ENCODE results near the gene SHROOM3.
A peak's percentile ranks its signal among the peaks of the same experiment; 100 is the strongest.

SHROOM3 gene

GRCh38 chr4:76679691-76680090, 244.7 kb downstream of the SHROOM3 start:
- no peaks in the 10 kb centered on the region for H3K27me3 ChIP-seq (ENCODE audit: control insufficient read depth in 2 of 2, insufficient read depth in 2 of 2, low read length in 2 of 2)
- H3K36me3 ChIP-seq (ENCODE audit: control insufficient read depth in 2 of 2, insufficient read depth in 2 of 2, low read length in 2 of 2) = no peaks in the 10 kb centered on the region
- peaks cover 11 to 51% of the 10 kb centered on the region in 2 donors for H3K4me1 ChIP-seq (ENCODE audit: control insufficient read depth in 2 of 2, insufficient read depth in 2 of 2, low read length in 2 of 2)
- H3K9me3 ChIP-seq (ENCODE audit: control insufficient read depth in 2 of 2, low read length in 2 of 2) = no peaks in the 10 kb centered on the region
- H3K27ac ChIP-seq (ENCODE audit: low read depth in 2 of 2, low read length in 2 of 2) = no peak overlapping the region
- no peak overlapping the region for H3K9ac ChIP-seq (ENCODE audit: low read depth in 1 of 2, low read length in 2 of 2)
- no peak overlapping the region for H3K4me3 ChIP-seq (ENCODE audit: low read length in 2 of 2)

DNA sequence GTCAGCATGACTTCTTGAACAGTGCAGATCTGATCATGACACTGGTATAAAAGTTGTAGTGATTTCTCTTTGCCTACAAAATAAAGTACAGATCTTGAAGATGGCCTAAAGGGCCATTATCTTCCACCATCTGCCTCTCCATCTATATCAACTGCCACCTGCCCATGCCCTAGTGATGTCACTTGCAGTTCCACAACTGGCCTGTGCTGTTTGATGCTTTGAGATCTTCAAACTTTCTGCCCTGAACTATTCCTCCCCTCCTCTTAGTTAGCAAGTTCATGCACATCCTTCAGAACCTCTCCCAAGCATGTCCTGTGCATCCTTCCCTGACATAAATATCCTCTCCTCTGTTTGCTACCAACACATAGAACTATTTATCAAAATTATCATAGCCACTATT, 245.9 kb downstream of the SHROOM3 start:
- H3K9ac ChIP-seq (ENCODE audit: low read depth in 1 of 2, low read length in 2 of 2) = no peak overlapping the region
- no peak overlapping the region for H3K4me3 ChIP-seq (ENCODE audit: low read length in 2 of 2)
- no peaks in the 10 kb centered on the region for H3K9me3 ChIP-seq (ENCODE audit: control insufficient read depth in 2 of 2, low read length in 2 of 2)
- H3K4me1 ChIP-seq (ENCODE audit: control insufficient read depth in 2 of 2, insufficient read depth in 2 of 2, low read length in 2 of 2) = peaks cover 2 to 39% of the 10 kb centered on the region in 2 donors
- H3K27me3 ChIP-seq (ENCODE audit: control insufficient read depth in 2 of 2, insufficient read depth in 2 of 2, low read length in 2 of 2) = no peaks in the 10 kb centered on the region
- no peaks in the 10 kb centered on the region for H3K36me3 ChIP-seq (ENCODE audit: control insufficient read depth in 2 of 2, insufficient read depth in 2 of 2, low read length in 2 of 2)
- H3K27ac ChIP-seq (ENCODE audit: low read depth in 2 of 2, low read length in 2 of 2) = no peak overlapping the region

DNA sequence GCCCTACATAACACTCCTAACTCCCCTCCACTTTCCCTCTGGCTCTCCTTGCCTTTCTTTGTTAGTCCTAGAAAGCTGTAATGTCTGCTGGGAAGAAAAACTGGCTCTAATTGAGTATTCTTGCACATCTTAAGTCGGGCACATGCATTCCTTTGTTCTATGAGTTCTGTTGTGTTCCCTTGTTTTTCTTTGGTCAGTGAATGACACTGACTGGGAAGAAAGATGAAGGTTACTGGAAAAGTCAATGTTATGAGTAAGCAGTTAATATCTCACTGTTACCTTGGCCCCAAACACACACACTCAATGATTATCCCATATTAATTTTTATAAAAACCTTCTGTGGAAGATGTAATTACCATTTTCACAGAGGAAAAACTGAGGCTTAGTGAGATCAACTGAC, 247.0 kb downstream of the SHROOM3 start:
- Histone ChIP-seq H3K4me1 (ENCODE audit: control insufficient read depth in 2 of 2, insufficient read depth in 2 of 2, low read length in 2 of 2) (peaks cover 2 to 31% of the 10 kb centered on the region in 2 donors), H3K9ac (ENCODE audit: low read depth in 1 of 2, low read length in 2 of 2) (no peak overlapping the region), H3K9me3 (ENCODE audit: control insufficient read depth in 2 of 2, low read length in 2 of 2) (no peaks in the 10 kb centered on the region), H3K27ac (ENCODE audit: low read depth in 2 of 2, low read length in 2 of 2) (peak overlapping the region; percentile 76 to 78), H3K4me3 (ENCODE audit: low read length in 2 of 2) (no peak overlapping the region), H3K27me3 (ENCODE audit: control insufficient read depth in 2 of 2, insufficient read depth in 2 of 2, low read length in 2 of 2) (peaks cover 0 to 2% of the 10 kb centered on the region in 2 donors), H3K36me3 (ENCODE audit: control insufficient read depth in 2 of 2, insufficient read depth in 2 of 2, low read length in 2 of 2) (no peaks in the 10 kb centered on the region)

DNA sequence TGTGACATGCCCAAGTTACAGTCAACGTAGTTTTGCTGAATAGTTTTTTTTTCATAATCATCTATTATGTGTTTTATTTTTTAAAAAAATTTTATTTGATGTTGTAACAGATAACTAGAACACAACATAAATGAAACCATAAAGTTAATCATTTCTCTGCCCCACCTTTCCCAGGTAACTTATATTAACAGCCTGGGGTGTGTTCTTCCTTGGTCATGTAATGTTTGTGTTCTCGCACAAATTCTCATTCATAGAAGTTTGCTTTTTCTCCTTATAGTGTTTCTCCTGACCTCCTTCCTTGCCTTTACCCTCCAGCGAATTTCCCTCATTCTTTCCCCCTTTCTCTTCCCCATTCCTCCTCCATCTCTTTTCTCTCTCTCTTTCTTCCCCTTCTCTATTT, 248.1 kb downstream of the SHROOM3 start:
- Histone ChIP-seq H3K9ac (ENCODE audit: low read depth in 1 of 2, low read length in 2 of 2) (peak overlapping the region; percentile 36 to 67), H3K27me3 (ENCODE audit: control insufficient read depth in 2 of 2, insufficient read depth in 2 of 2, low read length in 2 of 2) (peaks cover 0 to 2% of the 10 kb centered on the region in 2 donors), H3K9me3 (ENCODE audit: control insufficient read depth in 2 of 2, low read length in 2 of 2) (no peaks in the 10 kb centered on the region), H3K4me1 (ENCODE audit: control insufficient read depth in 2 of 2, insufficient read depth in 2 of 2, low read length in 2 of 2) (peaks cover 8 to 33% of the 10 kb centered on the region in 2 donors), H3K36me3 (ENCODE audit: control insufficient read depth in 2 of 2, insufficient read depth in 2 of 2, low read length in 2 of 2) (no peaks in the 10 kb centered on the region), H3K27ac (ENCODE audit: low read depth in 2 of 2, low read length in 2 of 2) (peak overlapping the region; percentile 80 to 88), H3K4me3 (ENCODE audit: low read length in 2 of 2) (peak overlapping the region in 1 of 2 donors; percentile 38)

- Histone ChIP-seq H3K9ac (ENCODE audit: low read depth in 1 of 2, low read length in 2 of 2) (peak overlapping the region in 1 of 2 donors; percentile 95), H3K27ac (ENCODE audit: low read depth in 2 of 2, low read length in 2 of 2) (peak overlapping the region; percentile 87 to 94), H3K9me3 (ENCODE audit: control insufficient read depth in 2 of 2, low read length in 2 of 2) (no peaks in the 10 kb centered on the region), H3K27me3 (ENCODE audit: control insufficient read depth in 2 of 2, insufficient read depth in 2 of 2, low read length in 2 of 2) (peaks cover 4 to 5% of the 10 kb centered on the region in 2 donors), H3K36me3 (ENCODE audit: control insufficient read depth in 2 of 2, insufficient read depth in 2 of 2, low read length in 2 of 2) (no peaks in the 10 kb centered on the region), H3K4me1 (ENCODE audit: control insufficient read depth in 2 of 2, insufficient read depth in 2 of 2, low read length in 2 of 2) (peaks cover 37 to 45% of the 10 kb centered on the region in 2 donors), H3K4me3 (ENCODE audit: low read length in 2 of 2) (peak overlapping the region; percentile 63 to 82)
Observed at GRCh38 chr4:76687746-76688448, 252.9 kb downstream of the SHROOM3 start.

DNA sequence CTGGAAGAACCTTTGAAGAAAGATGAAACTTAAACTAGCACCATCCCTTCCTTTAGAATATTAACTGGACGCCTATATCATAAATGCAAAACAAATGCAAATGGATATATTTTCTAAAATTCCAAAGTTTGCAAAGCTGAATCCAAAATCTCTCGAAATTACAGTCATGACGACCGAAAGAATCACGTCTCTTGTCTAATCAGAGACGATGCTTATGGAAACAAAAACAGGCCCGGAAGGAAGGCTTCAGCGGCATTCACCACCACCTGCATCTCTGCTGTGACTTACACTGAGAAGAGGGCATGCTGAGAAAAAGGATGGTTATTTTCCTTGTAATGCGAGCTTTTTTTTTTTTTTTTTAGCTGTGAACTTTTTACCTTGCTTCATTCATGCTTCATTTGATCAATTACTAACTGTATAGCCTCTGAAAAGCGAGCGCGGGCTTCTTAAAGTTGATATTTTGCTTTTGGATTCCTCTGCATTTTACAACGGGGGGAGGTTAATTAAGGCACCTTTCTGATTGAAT, 253.7 kb downstream of the SHROOM3 start:
- peak overlapping the region; percentile 87 to 94 for H3K27ac ChIP-seq (ENCODE audit: low read depth in 2 of 2, low read length in 2 of 2)
- peaks cover 4 to 5% of the 10 kb centered on the region in 2 donors for H3K27me3 ChIP-seq (ENCODE audit: control insufficient read depth in 2 of 2, insufficient read depth in 2 of 2, low read length in 2 of 2)
- no peaks in the 10 kb centered on the region for H3K9me3 ChIP-seq (ENCODE audit: control insufficient read depth in 2 of 2, low read length in 2 of 2)
- H3K9ac ChIP-seq (ENCODE audit: low read depth in 1 of 2, low read length in 2 of 2) = peak overlapping the region; percentile 92 to 95
- peaks cover 37 to 40% of the 10 kb centered on the region in 2 donors for H3K4me1 ChIP-seq (ENCODE audit: control insufficient read depth in 2 of 2, insufficient read depth in 2 of 2, low read length in 2 of 2)
- H3K36me3 ChIP-seq (ENCODE audit: control insufficient read depth in 2 of 2, insufficient read depth in 2 of 2, low read length in 2 of 2) = no peaks in the 10 kb centered on the region
- peak overlapping the region; percentile 63 to 82 for H3K4me3 ChIP-seq (ENCODE audit: low read length in 2 of 2)

DNA sequence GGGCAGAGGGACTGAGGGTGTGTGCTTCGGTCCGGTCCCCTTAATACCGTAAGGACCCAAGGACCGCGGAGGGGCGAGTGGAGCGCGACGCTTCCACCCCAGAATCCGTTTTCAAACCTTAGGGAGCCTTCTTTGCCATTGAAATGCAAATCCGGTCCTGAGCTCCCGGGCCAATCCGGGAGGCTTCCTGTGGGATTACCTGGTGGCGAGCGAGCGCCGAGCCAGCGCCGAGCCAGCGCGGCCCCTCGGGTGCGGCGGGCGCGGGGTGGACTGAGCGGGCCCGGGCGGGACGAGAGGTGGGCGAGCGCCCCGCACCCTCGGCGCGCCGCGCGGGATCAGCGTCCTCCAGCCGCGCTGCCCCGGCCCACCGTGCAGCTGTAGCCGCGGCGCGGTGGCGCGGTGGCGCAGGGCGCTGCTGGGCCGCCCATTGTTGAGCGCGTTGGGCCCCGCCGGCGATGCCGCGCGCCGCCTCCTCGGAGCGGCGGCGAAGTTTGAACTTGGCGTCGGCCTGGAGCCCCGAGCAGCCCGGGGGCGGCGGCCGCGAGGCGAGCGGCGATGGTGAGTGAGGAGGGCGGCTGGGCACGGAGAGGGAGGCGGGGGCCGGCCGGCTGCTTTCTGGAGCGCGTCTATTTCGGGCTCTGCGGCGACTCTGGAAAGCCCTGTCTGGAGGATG, 254.3 kb downstream of the SHROOM3 start:
- Histone ChIP-seq H3K9me3 (ENCODE audit: control insufficient read depth in 2 of 2, low read length in 2 of 2) (no peaks in the 10 kb centered on the region), H3K4me1 (ENCODE audit: control insufficient read depth in 2 of 2, insufficient read depth in 2 of 2, low read length in 2 of 2) (peaks cover 34 to 37% of the 10 kb centered on the region in 2 donors), H3K27ac (ENCODE audit: low read depth in 2 of 2, low read length in 2 of 2) (peak overlapping the region; percentile 87 to 94), H3K36me3 (ENCODE audit: control insufficient read depth in 2 of 2, insufficient read depth in 2 of 2, low read length in 2 of 2) (no peaks in the 10 kb centered on the region), H3K27me3 (ENCODE audit: control insufficient read depth in 2 of 2, insufficient read depth in 2 of 2, low read length in 2 of 2) (peaks cover 4 to 5% of the 10 kb centered on the region in 2 donors), H3K9ac (ENCODE audit: low read depth in 1 of 2, low read length in 2 of 2) (peak overlapping the region; percentile 92 to 95), H3K4me3 (ENCODE audit: low read length in 2 of 2) (peak overlapping the region; percentile 63 to 82)

DNA sequence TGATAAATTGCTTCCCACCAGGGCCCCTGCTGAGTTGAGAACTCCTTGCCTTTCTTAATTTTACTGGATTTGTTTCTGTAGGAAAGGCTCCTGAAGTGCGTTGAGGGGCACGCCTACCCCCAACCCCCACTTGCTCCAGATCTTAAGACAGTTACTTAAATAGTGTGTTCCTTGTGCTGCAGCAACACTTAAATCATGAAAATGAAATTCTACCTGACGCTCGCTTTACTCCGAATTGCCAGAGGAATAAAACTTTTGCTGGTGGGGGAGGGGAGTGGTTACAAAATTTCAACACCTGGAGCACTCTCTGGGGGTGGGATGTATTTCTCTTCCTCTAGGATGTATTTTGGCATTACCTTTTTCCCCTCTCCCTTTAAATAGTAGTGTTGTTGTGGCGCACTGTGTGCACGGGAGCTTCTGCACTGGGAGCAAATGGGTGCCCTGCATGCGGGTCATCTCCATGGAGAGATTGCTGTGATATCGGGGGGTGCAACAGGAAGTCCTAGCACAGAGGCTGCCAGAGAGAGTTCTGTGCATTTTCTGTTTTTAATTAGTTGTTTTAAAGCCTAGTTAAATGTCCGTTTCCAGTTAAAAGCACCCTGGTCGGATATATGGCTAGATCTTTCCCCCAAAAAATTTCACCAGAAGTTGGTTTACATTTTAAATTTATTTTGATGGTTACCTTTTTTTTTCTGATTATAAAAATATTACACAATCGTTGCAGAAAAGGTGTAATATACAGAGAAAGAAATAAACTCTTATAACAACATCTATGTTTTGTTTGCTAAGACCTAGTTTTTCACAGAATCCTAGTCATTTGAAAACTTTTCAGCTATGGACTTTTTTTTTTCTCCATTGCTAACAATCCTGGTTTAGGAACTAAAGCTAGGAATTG, 255.2 kb downstream of the SHROOM3 start:
- Histone ChIP-seq H3K4me3 (ENCODE audit: low read length in 2 of 2) (peak overlapping the region; percentile 63 to 82), H3K36me3 (ENCODE audit: control insufficient read depth in 2 of 2, insufficient read depth in 2 of 2, low read length in 2 of 2) (no peaks in the 10 kb centered on the region), H3K9ac (ENCODE audit: low read depth in 1 of 2, low read length in 2 of 2) (peak overlapping the region; percentile 87 to 95), H3K4me1 (ENCODE audit: control insufficient read depth in 2 of 2, insufficient read depth in 2 of 2, low read length in 2 of 2) (peaks cover 37 to 40% of the 10 kb centered on the region in 2 donors), H3K27ac (ENCODE audit: low read depth in 2 of 2, low read length in 2 of 2) (peak overlapping the region; percentile 87 to 94), H3K27me3 (ENCODE audit: control insufficient read depth in 2 of 2, insufficient read depth in 2 of 2, low read length in 2 of 2) (peaks cover 4 to 5% of the 10 kb centered on the region in 2 donors), H3K9me3 (ENCODE audit: control insufficient read depth in 2 of 2, low read length in 2 of 2) (no peaks in the 10 kb centered on the region)

DNA sequence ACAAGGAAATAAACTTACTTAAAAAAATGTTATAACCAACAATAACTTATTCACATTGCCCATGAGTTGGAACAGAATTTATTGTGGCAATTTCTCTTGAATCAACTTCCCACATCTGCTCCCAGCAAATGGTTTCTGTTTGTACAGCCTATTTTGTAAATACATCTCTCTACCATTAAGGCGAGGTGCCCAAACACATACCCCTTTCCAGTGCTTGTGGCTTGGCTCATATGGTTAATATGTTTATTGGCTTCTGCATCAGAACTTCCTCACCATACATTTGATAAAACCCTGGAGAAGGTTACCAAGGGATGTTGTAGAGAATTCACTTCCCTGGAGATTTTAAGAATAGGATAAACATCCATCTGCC, 255.9 kb downstream of the SHROOM3 start:
- H3K27ac ChIP-seq (ENCODE audit: low read depth in 2 of 2, low read length in 2 of 2) = peak overlapping the region; percentile 87 to 94
- H3K4me1 ChIP-seq (ENCODE audit: control insufficient read depth in 2 of 2, insufficient read depth in 2 of 2, low read length in 2 of 2) = peaks cover 37 to 40% of the 10 kb centered on the region in 2 donors
- peak overlapping the region; percentile 27 to 95 for H3K9ac ChIP-seq (ENCODE audit: low read depth in 1 of 2, low read length in 2 of 2)
- H3K4me3 ChIP-seq (ENCODE audit: low read length in 2 of 2) = peak overlapping the region; percentile 63 to 82
- no peaks in the 10 kb centered on the region for H3K9me3 ChIP-seq (ENCODE audit: control insufficient read depth in 2 of 2, low read length in 2 of 2)
- H3K36me3 ChIP-seq (ENCODE audit: control insufficient read depth in 2 of 2, insufficient read depth in 2 of 2, low read length in 2 of 2) = peaks cover 3% of the 10 kb centered on the region in 2 donors
- peaks cover 4 to 5% of the 10 kb centered on the region in 2 donors for H3K27me3 ChIP-seq (ENCODE audit: control insufficient read depth in 2 of 2, insufficient read depth in 2 of 2, low read length in 2 of 2)
